ENCODE results near the gene AP2A2.

DNA sequence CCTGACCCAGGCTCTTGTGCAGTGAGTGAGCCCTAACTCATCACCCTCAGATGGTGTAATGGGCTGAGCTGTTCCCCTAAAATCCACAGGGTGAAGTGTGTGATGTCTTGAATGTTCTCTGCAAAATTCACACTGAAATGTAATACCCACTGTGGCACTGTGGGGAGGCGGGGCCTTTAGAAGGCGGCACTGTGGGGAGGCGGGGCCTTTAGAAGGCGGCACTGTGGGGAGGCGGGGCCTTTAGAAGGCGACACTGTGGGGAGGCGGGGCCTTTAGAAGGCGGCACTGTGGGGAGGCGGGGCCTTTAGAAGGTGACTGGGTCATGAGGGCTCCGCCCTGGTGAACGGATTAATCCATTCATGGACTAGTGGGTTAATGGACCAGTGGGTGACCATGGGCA, 48.1 kb upstream of the AP2A2 start:
- TF ChIP-seq, protein P1, sequence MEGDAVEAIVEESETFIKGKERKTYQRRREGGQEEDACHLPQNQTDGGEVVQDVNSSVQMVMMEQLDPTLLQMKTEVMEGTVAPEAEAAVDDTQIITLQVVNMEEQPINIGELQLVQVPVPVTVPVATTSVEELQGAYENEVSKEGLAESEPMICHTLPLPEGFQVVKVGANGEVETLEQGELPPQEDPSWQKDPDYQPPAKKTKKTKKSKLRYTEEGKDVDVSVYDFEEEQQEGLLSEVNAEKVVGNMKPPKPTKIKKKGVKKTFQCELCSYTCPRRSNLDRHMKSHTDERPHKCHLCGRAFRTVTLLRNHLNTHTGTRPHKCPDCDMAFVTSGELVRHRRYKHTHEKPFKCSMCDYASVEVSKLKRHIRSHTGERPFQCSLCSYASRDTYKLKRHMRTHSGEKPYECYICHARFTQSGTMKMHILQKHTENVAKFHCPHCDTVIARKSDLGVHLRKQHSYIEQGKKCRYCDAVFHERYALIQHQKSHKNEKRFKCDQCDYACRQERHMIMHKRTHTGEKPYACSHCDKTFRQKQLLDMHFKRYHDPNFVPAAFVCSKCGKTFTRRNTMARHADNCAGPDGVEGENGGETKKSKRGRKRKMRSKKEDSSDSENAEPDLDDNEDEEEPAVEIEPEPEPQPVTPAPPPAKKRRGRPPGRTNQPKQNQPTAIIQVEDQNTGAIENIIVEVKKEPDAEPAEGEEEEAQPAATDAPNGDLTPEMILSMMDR (IDR thresholded peaks at IDR 0.05), result no peak
- no peak for TF ChIP-seq POLR2A (IDR thresholded peaks at IDR 0.05)
